Smooth muscle cell of the pulmonary artery (primary cell): ENCODE measurements around the gene DNLZ. TPM values are rescaled to one million over a fixed set of nuclear protein-coding genes. Genes with fewer than 3 reads are reported as not detected.

Experiments
- total RNA-seq: library from RNA; depleted of rRNA; stranded (reverse); fragments of >200 nt; gene quantifications from 2 replicates; pipeline ENCODE4 v1.2.3, GENCODE V29; 2014

DNLZ gene
- total RNA-seq, result 7.4 and 8.4 TPM in 2 replicates

DNA sequence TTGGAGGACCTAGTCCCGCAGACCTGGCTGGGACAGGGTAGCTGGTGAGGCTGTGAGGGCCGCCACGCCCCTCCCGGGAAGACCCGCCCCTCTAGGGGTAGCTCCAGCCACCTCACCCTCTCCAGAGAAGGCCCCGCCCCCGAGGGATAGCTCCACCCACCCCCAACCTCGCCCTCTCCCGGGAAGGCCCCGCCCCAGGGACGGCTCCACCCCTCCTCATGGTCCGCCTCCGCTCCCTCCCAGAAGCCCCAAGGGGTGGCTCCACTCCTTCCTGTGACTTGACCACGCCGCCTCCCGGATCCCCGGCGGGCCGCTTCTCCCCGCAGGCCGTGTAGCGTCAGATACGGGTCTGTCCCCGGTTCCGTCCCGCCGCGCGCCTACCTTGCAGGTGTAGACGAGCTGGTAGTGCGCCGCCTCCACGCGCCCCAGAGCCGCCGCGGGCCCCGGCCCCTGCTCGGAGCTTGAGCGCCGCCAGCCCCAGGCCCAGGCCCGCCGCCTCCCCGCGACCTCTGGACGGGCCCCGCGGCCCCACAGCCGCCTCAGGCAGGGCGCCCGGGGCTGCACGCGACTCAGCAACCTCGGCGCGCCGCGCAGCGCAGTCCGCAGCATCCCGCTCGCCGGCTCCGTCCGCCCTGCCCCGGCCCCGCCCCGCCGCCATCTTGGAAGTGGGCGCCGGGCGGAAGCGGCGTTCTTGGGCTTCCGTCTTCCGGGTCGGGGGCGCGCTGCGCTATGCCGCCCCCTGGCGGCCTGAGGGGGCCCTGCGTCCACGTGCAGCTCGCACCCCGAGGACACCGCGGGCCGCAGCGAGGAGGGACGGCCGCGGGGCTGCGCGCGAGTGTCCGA, at the start of gene DNLZ:
Gene DNLZ, minus strand, starts transcription at position 639 of the 843 bp plus-strand sequence. Its CDS starts 30 bp downstream, at position 609.

DNA sequence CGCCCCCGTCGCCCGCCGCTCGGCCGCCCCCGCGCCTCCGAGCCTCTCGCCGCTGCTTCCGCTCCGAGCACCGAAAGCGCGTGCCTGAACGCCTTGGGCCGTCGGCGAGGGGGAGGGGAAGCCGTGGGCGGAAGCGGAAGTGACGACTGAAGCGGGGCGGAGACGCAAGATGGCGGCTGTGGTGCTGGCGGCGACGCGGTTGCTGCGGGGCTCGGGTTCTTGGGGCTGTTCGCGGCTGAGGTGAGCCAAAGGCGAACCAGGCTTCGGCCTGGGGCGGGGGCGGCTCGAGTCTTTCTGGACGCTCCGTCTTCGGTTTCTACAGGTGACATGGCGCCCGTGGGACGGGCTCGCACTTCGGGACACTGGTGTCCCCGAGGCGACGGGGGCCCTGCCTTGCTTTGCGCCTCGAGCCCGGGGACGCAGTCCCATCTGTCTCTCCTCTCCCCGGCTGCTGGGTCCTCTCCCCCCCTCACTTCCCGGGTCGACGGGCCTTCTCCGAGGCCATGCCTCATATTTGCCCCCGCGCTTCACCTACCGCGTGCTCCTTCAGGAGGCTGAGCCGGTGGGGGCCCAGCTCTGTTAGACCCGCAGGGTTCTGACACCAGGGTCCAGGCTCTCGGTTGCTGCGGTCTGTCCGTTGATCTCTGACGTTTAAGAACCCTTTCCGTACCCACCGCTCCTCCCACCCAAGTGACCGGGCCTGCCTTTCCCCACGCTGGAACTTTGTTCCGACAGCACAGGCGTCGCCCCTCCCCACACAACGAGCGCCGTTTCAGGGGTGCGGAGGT, 47.1 kb upstream of the DNLZ start, which contains the start of the genes ENTR1 and PMPCA:
Gene ENTR1, minus strand, starts transcription at position 115 of the 788 bp plus-strand sequence. CDS start 217 bp downstream, outside the sequence.
Gene PMPCA, plus strand, starts transcription at position 159 of the 788 bp plus-strand sequence. Its CDS starts 11 bp downstream, at position 170.

DNA sequence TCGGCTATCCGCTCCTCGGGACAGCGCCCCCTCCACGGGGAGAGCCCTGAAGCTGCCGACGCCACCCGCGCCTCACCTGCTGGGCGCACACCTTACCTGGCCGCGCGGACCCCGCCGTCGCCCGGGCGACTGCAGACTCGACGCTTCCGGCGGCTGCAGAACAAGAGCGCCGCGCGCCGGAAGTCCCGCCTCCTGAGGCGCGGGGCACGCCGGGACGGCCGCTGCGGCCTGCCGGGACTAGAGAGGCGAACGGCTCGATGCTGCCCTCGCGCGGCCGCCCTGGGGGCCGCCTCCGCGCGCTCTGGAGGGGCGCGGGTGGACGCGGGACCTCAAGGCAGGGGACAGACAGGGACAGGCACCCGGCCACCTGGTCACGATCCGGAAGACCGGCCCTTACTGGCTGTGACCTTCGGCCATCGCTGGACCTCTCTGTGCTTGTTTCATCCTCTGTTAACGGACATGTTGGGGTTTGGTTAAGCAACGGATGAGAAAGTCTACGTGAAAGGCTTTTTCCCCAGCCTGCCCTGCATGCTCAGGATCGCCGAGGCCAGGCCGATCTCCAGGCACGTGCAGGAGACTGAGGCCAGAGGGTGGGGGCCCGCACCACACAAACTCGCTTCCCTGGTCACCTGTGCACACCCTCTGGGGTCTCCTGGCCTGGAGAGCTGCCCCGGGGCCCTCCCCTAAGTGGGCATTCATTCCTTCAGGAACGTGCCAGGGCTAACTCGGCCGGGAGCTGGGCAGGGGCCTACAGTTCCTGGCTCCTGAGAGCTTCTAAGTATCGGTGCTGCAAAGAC, 36.7 kb upstream of the DNLZ start, which contains the start of gene SNAPC4:
Gene SNAPC4, minus strand, starts transcription at position 133 of the 797 bp plus-strand sequence. CDS start 1,742 bp downstream, outside the sequence.

DNA sequence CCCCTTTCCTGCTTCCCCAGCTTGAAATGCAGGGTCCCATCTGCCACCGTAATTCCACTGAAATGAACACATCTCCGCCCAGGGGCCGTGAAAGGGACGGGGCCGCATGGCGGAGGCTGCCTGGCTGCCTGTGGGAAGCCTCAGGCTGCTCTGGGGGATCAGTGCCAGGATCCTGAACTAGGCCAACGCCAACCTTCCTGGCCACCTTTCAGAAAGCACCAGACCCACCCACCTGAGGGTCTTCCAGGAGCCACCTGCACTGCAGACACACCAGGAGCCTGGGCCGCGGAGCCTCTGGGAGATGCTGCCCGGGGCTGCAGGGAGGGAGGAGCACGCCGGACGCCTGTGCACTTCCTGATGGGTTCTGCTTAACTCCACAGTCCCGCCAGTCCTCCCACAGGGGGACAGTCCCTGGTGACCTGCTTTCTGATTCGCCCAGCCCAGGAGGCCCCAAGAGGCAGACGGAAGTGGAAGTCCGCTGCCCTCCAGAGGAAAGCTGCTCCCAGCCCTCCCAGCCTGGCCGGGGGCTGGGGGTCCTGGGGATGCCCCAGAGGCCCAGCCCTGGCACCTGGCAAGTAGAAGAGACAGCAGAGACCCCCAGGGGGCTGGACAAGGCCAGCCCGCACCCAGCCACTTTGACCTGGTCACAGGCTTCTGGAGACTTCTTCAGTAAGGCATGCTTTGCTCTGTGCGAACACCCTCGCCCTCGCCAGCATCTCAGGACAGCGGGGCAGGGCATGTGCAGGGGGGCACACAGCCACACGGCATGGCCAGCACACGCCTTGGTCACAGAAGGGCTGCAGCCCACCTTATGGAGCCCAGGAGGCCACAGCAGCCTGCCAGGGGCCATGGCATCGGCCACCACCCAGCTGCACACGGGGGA, 10.0 kb upstream of the DNLZ start, which contains the start of gene CARD9:
Gene CARD9, minus strand, starts transcription at position 370 of the 883 bp plus-strand sequence. CDS start 1,591 bp downstream, outside the sequence.

DNA sequence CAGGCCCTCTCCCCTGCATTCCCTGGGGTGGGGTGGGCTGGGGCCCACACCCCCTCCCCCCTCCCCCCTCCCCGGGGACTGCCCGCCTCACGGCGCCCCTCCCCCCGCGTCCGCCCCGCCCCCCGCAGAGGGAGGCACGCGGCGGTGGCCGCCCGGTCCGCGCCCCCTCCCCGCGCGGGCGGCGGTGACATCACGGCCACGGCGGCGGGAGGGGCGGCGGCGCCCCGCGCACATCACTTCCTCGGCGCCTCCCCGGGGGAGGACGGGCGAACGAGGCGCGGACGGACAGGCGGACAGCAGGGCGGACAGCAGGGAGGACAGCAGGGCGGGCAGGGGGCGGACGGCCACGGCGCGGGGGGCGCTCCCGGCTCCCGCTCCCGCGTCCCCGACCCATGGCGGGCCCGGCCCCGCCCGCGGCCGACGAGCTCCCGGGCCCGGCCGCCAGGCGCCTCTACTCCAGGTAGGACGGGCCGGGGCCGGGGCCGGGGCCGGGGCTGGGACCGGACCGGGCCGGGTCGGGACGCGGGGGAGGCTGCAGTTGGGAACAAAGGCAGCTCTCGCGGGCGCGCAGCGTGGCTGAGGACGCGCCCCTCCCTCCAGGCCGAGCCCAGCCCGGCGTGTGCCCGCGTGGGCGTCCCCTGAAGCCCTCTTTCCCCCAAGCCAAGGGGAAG, 36.1 kb downstream of the DNLZ start, which contains the start of gene GPSM1:
Gene GPSM1, plus strand, starts transcription at position 236 of the 671 bp plus-strand sequence. Its CDS starts 157 bp downstream, at position 393.

Other genes starting within 250 kb of the DNLZ start
- gene TMEM250, start 244.9 kb downstream of the DNLZ start, total RNA-seq, result 70.5 and 96.1 TPM in 2 replicates
- gene LHX3, start 158.6 kb downstream of the DNLZ start, total RNA-seq, result not detected in 2 replicates
- 15.8 and 32.2 TPM in 2 replicates for gene QSOX2, start 117.9 kb downstream of the DNLZ start, total RNA-seq
- gene CCDC187, start 59.6 kb downstream of the DNLZ start, total RNA-seq, result under 0.01 and 0.07 TPM in 2 replicates
- gene GPSM1, start 36.2 kb downstream of the DNLZ start, total RNA-seq, result 41.5 and 63.5 TPM in 2 replicates
- gene CARD9, start 9.9 kb upstream of the DNLZ start, total RNA-seq, result 0.85 and 3.1 TPM in 2 replicates
- 5.1 and 6.7 TPM in 2 replicates for gene SNAPC4, start 36.4 kb upstream of the DNLZ start, total RNA-seq
- 25.6 and 45.6 TPM in 2 replicates for gene ENTR1, start 46.9 kb upstream of the DNLZ start, total RNA-seq
- 39.4 and 45.8 TPM in 2 replicates for gene PMPCA, start 46.9 kb upstream of the DNLZ start, total RNA-seq
- gene INPP5E, start 76.1 kb upstream of the DNLZ start, total RNA-seq, result 7.2 and 12.5 TPM in 2 replicates
- 47.1 and 51.4 TPM in 2 replicates for gene SEC16A, start 119.3 kb upstream of the DNLZ start, total RNA-seq
- gene NOTCH1, start 182.3 kb upstream of the DNLZ start, total RNA-seq, result 34.2 and 36.9 TPM in 2 replicates